Measurements from ENCODE around the gene MCRS1. TPM values are rescaled to one million over a fixed set of nuclear protein-coding genes. Genes with fewer than 3 reads are reported as not detected.
A peak's percentile ranks its signal among the peaks of the same experiment; 100 is the strongest.
"Not testable (repeated sequence)": the region's sequence is repeated elsewhere in the genome, so short reads cannot be mapped to it uniquely, and the experiment has no call there.

The MCRS1 gene
- polyA plus RNA-seq, 4 donors = 65.3 to 85.6 (median 72.2) TPM

DNA sequence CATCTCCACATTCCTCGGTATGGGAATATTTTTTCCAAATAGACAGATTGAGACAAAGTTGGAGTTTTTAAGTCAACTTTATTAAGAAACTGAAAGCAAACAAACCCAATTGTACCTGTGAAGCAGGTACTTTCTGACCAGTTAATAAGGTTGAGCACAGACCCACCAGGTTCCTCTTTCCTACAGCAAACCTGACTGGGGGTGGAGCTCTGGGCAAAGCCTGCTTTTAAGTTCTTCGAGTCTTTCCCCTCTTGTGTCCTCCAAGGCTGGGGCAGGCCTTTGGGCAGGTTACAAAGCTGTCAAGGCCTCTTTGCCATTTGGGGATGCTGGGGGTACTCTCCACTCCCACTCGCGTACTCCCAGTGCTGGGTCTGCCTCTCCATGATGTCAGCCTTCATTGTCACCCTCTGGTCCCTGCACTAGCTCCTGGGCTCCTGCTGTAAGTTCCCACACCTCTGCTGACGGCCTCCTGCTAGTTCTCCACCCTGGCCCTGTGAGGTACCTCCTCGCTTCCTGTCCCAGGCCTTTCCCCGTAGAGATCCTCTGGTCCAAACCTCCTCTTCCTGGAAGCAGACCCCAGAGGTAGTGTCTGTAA is 25.9 kb downstream of the MCRS1 start:
- DNase-seq (ENCODE audit: low read depth in 4 of 4, low spot score in 2 of 4) = no peak

DNA sequence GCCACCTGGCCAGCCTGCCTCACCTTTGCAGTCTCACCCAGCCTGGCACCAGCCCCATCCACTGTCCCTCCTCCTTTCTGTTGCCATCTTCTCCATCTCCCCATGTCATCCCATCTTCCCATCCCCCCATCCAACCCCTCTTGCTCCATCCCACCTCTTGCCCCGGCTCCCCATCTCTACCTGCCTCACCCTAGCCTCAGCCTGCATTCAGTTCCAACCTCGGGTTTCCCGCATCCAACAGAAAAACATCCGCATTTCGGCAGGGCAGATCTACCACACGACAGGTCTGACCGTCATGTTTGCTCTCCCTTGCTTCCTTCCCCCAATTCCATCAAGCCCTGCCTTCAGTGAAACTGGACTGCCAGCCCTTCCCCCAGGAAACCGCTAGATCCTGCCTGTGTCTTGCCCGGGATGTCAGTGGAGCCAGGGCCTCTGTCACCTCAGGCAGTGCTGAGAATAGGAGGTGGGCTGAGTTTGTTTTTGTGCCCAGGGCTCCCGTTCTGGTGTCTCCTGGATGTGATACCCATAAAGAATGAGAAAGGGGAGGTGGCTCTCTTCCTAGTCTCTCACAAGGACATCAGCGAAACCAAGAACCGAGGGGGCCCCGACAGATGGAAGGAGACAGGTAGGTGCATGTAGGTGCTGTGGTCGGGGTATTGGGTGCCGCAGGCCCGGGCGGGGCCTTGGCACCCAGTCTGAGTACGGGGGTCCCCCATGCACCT is 26.6 kb downstream of the MCRS1 start:
- DNase-seq (ENCODE audit: low read depth in 4 of 4, low spot score in 2 of 4) = no peak

DNA sequence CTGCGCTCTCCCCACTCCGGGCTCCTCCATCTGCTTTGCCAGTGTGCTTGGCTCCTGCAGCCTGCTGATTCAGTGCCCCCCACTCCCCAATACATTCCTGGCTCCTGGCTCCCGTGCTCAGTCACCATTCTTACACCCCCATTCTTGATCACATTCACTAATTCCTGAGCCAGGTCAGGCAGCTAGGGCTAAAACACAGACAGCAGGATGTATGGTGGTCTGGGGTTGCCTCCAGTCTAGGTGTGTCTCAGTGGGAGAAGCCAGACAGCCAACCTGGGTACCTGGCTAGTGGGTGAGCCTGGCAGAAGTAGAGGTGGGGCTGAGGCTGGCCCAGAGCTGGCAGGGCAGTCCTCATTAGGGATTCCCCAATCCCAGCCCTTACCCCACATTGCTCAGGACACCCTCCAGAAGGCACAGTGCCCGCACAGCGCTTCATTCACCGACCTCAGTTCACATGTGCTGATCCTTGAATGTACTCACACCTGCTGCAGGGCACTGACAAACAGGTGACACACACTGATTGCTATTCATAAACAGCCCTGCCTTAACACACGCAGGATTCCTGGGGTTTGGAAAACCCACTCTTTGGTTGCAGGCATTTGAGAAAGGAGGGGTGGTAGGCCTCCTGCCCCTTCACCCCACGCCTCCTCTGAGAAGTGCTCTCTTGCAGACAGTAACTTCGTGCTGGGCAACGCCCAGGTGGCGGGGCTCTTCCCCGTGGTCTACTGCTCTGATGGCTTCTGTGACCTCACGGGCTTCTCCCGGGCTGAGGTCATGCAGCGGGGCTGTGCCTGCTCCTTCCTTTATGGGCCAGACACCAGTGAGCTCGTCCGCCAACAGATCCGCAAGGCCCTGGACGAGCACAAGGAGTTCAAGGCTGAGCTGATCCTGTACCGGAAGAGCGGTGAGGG is 27.5 kb downstream of the MCRS1 start:
- DNase-seq (ENCODE audit: low read depth in 4 of 4, low spot score in 2 of 4) = no peak

GRCh38 chr12:49539406-49540228 is 28.3 kb downstream of the MCRS1 start:
- no peak for DNase-seq (ENCODE audit: low read depth in 4 of 4, low spot score in 2 of 4)

- DNase-seq (ENCODE audit: low read depth in 4 of 4, low spot score in 2 of 4) = peak in 1 of 4 donors; percentile 42
Measured at GRCh38 chr12:49538510-49539403, 29.2 kb downstream of the MCRS1 start, which contains the start of gene KCNH3. TSS of gene KCNH3 (plus strand) at chr12:49539030. CDS start at chr12:49539417, 387 bp downstream.

DNA sequence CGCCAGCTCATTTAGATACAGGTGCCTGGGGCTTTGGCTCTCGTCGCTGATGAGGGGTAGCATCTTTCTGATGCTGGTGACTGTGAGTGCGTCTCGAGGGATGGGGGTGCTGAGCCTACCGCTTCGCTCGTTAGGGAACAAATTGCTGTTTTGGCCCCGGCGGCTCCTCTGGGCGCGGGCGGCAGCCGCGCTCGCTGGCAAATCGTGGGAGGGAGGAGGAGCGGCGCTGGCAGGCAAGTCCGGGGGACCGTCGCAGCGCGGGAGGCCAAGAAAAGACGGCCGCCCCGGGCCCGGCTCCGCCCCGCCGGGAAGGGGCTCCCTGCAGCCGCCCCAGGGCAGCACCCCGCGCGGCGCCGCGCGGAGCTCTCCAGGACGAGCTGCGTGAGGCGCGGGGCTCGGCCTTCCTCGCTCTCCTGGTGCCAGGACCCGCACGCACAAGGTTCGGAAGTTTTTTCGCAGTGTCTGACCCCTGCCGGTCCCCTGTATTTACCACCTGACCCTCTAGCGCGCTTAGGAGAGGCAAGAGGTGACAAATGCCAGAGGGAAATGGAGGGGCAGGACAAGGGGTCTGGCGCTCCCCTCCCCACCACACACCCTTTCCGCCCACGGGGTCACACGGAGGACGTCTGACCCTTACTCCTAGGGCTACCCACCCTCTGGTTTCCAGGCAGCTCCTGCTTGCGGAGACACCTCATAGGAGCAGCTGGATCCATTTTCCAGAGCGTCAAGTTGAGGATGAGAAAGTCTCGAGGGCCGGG is 30.0 kb downstream of the MCRS1 start:
- no peak for DNase-seq (ENCODE audit: low read depth in 4 of 4, low spot score in 2 of 4)

DNA sequence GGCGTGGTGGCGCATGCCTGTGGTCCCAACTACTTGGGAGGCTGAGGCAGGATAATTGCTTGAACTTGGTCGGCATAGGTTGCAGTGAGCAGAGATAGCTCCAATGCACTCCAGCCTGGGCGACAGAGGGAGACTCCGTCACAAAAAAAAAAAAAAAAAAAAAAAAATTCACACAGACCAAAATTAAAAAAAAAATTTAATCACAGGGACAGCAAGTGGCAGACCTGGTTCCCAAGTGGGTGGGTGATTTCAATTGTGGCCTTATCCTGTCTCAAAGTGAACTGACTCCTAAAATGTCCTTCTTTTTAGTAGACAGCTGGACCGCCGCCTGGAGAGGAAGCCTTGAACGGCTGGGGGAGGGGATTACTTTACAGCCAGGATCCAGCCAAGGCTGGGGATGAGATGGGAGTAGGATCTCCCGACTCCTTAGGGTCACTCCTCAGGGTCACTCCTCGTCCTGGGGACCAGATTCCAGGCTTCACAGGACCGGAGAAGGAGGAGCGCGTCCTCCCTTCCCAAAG is 30.7 kb downstream of the MCRS1 start:
- DNase-seq (ENCODE audit: low read depth in 4 of 4, low spot score in 2 of 4) = no peak

DNA sequence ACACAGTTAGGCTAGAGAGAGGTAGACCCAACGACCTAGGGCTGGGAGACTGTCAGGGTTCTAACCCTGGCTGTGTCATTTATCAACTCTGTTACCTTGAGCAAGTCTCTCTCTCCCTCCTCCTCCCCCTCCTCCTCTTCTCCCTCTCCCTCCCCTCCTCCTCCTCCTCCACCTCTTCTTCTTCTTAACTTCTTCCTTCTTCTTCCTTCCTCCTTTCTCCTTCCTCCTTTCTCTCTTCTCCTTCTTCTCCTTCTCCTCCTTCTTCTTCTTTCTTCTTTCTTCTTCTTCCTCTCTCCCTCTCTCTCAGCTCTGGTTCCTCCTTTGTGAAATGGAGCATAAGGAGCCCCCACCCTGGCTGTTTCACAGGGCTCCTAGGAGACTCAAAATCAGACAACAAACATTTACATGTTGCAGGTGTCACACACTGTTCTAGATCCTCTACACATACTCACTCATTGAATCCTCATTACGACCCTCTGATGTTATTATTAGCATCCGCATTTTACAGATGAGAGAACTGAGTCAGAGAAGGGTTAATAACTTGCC is 31.3 kb downstream of the MCRS1 start:
- DNase-seq (ENCODE audit: low read depth in 4 of 4, low spot score in 2 of 4) = no peak

DNA sequence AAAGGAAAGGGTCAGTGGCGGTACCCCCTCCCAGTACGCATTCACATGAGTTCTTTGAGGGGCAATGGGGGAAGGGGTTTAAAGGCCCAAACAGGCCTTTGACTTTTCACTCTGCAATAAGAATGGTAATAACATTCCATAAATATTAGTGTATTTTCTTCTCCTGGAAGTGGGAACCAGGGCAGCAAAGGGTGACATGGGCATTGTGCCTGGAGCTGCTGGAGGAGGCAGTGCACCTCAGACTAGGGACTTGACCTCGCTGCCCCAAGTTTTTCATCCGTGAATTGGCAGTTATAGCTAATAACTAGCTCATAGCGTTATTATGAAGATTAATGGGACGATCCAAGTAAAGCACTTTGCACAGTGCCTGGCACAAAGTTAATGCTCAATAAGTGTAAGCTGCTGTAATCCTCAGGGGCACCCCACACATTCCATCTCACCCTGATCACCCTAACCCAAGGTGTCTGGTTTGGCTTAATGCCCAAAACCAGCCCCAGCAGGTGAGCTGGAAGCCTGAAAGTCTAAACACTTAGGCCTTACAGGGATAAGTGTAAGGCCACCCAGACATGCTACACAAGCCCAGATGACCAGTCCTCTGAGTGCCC is 31.9 kb downstream of the MCRS1 start:
- no peak for DNase-seq (ENCODE audit: low read depth in 4 of 4, low spot score in 2 of 4)

GRCh38 chr12:49534731-49535278 is 33.1 kb downstream of the MCRS1 start:
- DNase-seq (ENCODE audit: low read depth in 4 of 4, low spot score in 2 of 4) = no peak

DNA sequence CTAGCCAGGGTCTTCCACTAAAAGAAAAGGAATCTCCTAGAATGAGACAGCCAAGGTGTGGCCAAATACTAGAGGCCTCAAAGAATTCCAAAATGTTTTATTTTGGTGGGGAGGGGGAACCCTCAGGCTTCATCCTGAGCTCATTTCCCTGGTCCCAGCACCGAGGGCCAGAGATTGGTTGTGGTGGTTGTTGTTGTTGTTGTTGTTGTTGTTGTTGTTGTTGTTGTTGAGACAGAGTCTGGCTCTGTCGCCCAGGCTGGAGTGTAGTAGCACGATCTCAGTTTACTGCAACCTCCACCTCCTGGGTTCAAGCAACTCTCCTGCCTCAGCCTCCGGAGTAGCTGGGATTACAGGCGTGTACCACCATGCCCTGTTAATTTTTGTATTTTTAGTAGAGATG is 33.8 kb downstream of the MCRS1 start:
- not testable (repeated sequence) for DNase-seq (ENCODE audit: low read depth in 4 of 4, low spot score in 2 of 4)

- DNase-seq (ENCODE audit: low read depth in 4 of 4, low spot score in 2 of 4) = no peak
Measured at GRCh38 chr12:49533331-49533730, 34.6 kb downstream of the MCRS1 start.

DNA sequence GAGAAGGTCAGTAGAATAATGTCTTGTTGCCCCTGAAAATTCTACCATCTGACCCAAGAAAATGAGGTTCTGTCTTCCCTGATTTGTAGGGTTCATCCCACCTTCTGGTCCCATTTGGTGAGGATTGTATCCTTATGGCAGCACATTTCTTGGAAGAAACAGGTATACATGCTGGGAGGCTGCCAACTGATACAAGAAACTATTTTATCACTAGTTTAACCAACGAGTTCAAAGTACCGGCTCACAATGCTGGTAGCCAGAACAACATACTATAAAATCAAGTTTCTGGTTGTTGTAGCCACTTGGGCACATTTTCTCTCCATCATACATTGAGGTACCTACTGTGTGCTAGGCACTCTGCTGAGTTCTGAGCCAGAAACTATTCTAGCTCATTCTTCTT is 36.2 kb downstream of the MCRS1 start:
- no peak for DNase-seq (ENCODE audit: low read depth in 4 of 4, low spot score in 2 of 4)

- no peak for DNase-seq (ENCODE audit: low read depth in 4 of 4, low spot score in 2 of 4)
Measured at GRCh38 chr12:49529414-49529813, 38.5 kb downstream of the MCRS1 start.

DNA sequence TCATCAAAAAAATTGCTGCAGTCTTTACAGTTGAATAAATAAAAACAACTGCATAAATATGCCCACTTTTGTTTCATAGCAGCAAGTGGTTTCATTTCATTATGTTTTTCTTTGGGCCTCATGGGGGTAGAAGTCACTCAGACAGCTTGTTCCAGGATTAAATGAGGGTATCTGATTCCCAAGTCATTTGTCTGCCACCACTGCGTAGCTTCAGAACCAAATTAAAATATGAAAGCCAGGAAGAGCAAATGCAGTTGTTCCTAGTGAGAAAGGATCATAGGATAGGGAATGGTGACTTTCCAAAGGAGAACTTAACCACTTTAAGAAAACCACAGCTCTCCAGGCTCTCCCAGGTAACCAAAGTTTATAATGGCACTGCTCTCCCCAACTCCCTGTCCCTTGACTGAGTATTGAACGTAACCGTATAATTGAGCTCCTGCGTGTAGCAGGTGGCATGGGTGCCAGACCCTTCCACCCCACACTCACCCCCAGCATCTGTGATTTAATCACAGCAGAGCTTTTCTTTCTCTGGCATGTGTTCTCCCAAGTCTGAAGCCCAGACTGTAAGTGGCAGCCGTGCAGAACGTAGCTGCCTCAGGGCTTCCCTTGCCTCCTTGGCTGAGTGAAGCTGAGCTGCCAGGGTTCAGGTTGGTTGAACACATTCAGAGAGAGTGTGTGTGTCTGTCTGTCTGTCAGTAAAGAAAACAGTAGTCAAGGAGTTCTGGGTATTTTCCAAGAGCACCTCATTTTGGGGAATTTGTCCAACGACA is 40.4 kb downstream of the MCRS1 start:
- no peak for DNase-seq (ENCODE audit: low read depth in 4 of 4, low spot score in 2 of 4)

DNA sequence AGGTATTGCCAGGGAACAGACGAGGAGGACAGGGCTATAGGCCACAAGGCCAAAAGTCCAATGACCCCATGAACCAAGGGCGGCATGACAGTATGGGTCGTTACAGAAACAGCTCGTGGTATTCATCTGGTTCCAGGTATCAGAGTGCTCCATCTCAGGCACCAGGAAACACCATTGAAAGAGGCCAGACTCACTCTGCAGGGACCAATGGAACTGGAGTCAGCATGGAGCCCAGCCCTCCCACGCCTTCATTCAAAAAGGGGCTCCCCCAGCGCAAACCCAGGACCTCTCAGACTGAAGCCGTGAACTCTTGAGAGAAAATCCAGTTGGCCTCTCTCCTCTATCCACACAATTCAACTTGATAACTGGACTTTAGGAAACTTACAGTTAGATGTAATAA is 42.0 kb downstream of the MCRS1 start:
- no peak for DNase-seq (ENCODE audit: low read depth in 4 of 4, low spot score in 2 of 4)

Measured in left renal cortex interstitium (tissue), 4 donors.